HEK293 (cell line): ENCODE data around the gene SAT1.

Experiments used
- CTCF ChIA-PET: fragments of 350-600 bp; formaldehyde crosslinking; extraction: SDS; loops from one replicate; lab custom pipeline; 2021; ENCODE audit warnings: antibody characterized with exemption; lab: Yijun Ruan, JAX
- POLR2A ChIA-PET: fragments of 300-600 bp; formaldehyde crosslinking; extraction: SDS; loops from one replicate; lab custom pipeline; 2020; ENCODE audit warnings: antibody characterized with exemption, inconsistent platforms; lab: Yijun Ruan, JAX
- H3K27ac ChIP-seq: fragments of 200-500 bp; sonication (Bioruptor generic); 2 replicates; pipeline ENCODE4 v1.5.1; 2014; ENCODE audit warnings: low read depth, low read length, control low read depth, inconsistent platforms; ENCODE audit errors: extremely low read depth
- H3K36me3 ChIP-seq, 2 experiments: fragments of 200-500 bp in 1 of 2; sonication (Bioruptor generic) in 1 of 2; 1 replicate in 1 of 2; 2 replicates in 1 of 2; pipeline ENCODE4 v1.5.1; 2014 to 2017; ENCODE audit warnings: inconsistent platforms in 2 of 2, low read length in 2 of 2; ENCODE audit not compliant: control insufficient read depth in 2 of 2, insufficient read depth in 1 of 2
- H3K4me1 ChIP-seq: fragments of 200-500 bp; sonication (Bioruptor generic); 2 replicates; pipeline ENCODE4 v1.5.1; 2014; ENCODE audit warnings: mild to moderate bottlenecking, low read length, inconsistent platforms; ENCODE audit not compliant: control insufficient read depth, insufficient read depth
- H3K4me3 ChIP-seq: 2 replicates; pipeline ENCODE4 v1.5.1; 2011; ENCODE audit warnings: low read depth, mild to moderate bottlenecking, control low read depth, low read length, moderate library complexity
- H3K9me3 ChIP-seq: fragments of 200-500 bp; sonication (Bioruptor generic); 2 replicates; pipeline ENCODE4 v1.5.1; 2014; ENCODE audit warnings: low read depth, low read length, inconsistent platforms; ENCODE audit not compliant: control insufficient read depth, insufficient read depth
- EGR2 ChIP-seq: fragments of 450-650 bp; formaldehyde crosslinking; IDR thresholded peaks from 2 replicates; pipeline ENCODE4 v1.5.1; 2016; ENCODE audit warnings: low read depth, missing biosample characterization, missing genetic modification characterization
- FEZF1 ChIP-seq: fragments of 450-650 bp; formaldehyde crosslinking; IDR thresholded peaks from 2 replicates; pipeline ENCODE4 v1.5.1; 2016; ENCODE audit warnings: missing biosample characterization, missing genetic modification characterization
- GLI4 ChIP-seq: fragments of 450-650 bp; formaldehyde crosslinking; IDR thresholded peaks from 2 replicates; pipeline ENCODE4 v1.5.1; 2016; ENCODE audit warnings: missing biosample characterization, missing genetic modification characterization
- PATZ1 ChIP-seq: fragments of 450-650 bp; formaldehyde crosslinking; IDR thresholded peaks from 2 replicates; pipeline ENCODE4 v1.5.1; 2016; ENCODE audit warnings: missing biosample characterization, missing genetic modification characterization
- PRDM2 ChIP-seq: fragments of 450-650 bp; formaldehyde crosslinking; IDR thresholded peaks from 2 replicates; pipeline ENCODE4 v1.5.1; 2016; ENCODE audit warnings: missing biosample characterization, missing genetic modification characterization, borderline replicate concordance
- SETDB1 ChIP-seq: IDR thresholded peaks from one replicate; pipeline ENCODE4 v1.6.1; 2017; ENCODE audit warnings: mild to moderate bottlenecking, low read length, moderate library complexity, mixed read lengths; ENCODE audit not compliant: insufficient read length
- TCF7L2 ChIP-seq: IDR thresholded peaks from 2 replicates; pipeline ENCODE4 v1.6.1; 2011; ENCODE audit warnings: low read depth, mild to moderate bottlenecking, inconsistent platforms, low read length, moderate library complexity, borderline replicate concordance
- TRIM28 ChIP-seq: IDR thresholded peaks from 2 replicates; pipeline ENCODE4 v1.6.1; 2011; ENCODE audit warnings: low read length, control low read depth, borderline replicate concordance
- ZNF114 ChIP-seq: fragments of 450-650 bp; formaldehyde crosslinking; IDR thresholded peaks from 2 replicates; pipeline ENCODE4 v1.5.0; 2017; ENCODE audit warnings: missing biosample characterization, missing genetic modification characterization
- ZNF214 ChIP-seq: fragments of 450-650 bp; formaldehyde crosslinking; IDR thresholded peaks from 2 replicates; pipeline ENCODE4 v1.5.1; 2017; ENCODE audit warnings: missing biosample characterization, mild to moderate bottlenecking, missing genetic modification characterization, borderline replicate concordance
- ZNF274 ChIP-seq, 2 experiments: fragments of 200-500 bp in 1 of 2; fragments of 450-650 bp in 1 of 2; sonication (Bioruptor generic) in 1 of 2; formaldehyde crosslinking in 1 of 2; IDR thresholded peaks; 2 replicates each; pipeline versions ENCODE4 v1.5.1 to v1.6.1; 2014 to 2016; ENCODE audit warnings: borderline replicate concordance in 1 of 2, inconsistent platforms in 1 of 2, low read length in 1 of 2, missing biosample characterization in 1 of 2, missing genetic modification characterization in 1 of 2
- ZNF280D ChIP-seq: fragments of 450-650 bp; formaldehyde crosslinking; IDR thresholded peaks from 2 replicates; pipeline ENCODE4 v1.5.1; 2016; ENCODE audit warnings: missing biosample characterization, missing genetic modification characterization
- ZNF302 ChIP-seq: fragments of 450-650 bp; formaldehyde crosslinking; IDR thresholded peaks from 2 replicates; pipeline ENCODE4 v1.5.1; 2016; ENCODE audit warnings: missing biosample characterization, missing genetic modification characterization, low read depth
- ZNF324 ChIP-seq: fragments of 450-650 bp; formaldehyde crosslinking; IDR thresholded peaks from 2 replicates; pipeline ENCODE4 v1.5.1; 2016; ENCODE audit warnings: missing biosample characterization, missing genetic modification characterization
- ZNF362 ChIP-seq: fragments of 450-650 bp; formaldehyde crosslinking; IDR thresholded peaks from 2 replicates; pipeline ENCODE4 v1.5.1; 2016; ENCODE audit warnings: missing biosample characterization, missing genetic modification characterization
- ZNF394 ChIP-seq: fragments of 450-650 bp; formaldehyde crosslinking; IDR thresholded peaks from 2 replicates; pipeline ENCODE4 v1.5.1; 2016; ENCODE audit warnings: missing biosample characterization, missing genetic modification characterization, mild to moderate bottlenecking, moderate library complexity, borderline replicate concordance
- ZNF416 ChIP-seq: fragments of 450-650 bp; formaldehyde crosslinking; IDR thresholded peaks from 2 replicates; pipeline ENCODE4 v1.5.1; 2016; ENCODE audit warnings: missing biosample characterization, missing genetic modification characterization
- ZNF549 ChIP-seq: fragments of 450-650 bp; IDR thresholded peaks from 2 replicates; pipeline ENCODE4 v1.5.1; 2018; ENCODE audit warnings: missing biosample characterization, missing genetic modification characterization, mild to moderate bottlenecking, inconsistent platforms, moderate library complexity
- ZNF585B ChIP-seq: fragments of 450-650 bp; formaldehyde crosslinking; IDR thresholded peaks from 2 replicates; pipeline ENCODE4 v1.5.1; 2016; ENCODE audit warnings: missing biosample characterization, missing genetic modification characterization
- ZNF701 ChIP-seq: fragments of 450-650 bp; formaldehyde crosslinking; IDR thresholded peaks from 2 replicates; pipeline ENCODE4 v1.5.1; 2016; ENCODE audit warnings: missing biosample characterization, missing genetic modification characterization
- ZNF777 ChIP-seq: fragments of 450-650 bp; formaldehyde crosslinking; IDR thresholded peaks from 2 replicates; pipeline ENCODE4 v1.5.1; 2017; ENCODE audit warnings: missing biosample characterization, missing genetic modification characterization, borderline replicate concordance

SAT1 gene

GRCh38 chrX:23756165-23756564, 26.8 kb upstream of the SAT1 start (continued):
- TF ChIP-seq ZNF302 (no peak), TRIM28 (0 out of 2 replicates have a peak, but pooled peaks have one; percentile 32), ZNF362 (tag by site-specific recombination) (peak; percentile 59)

DNA sequence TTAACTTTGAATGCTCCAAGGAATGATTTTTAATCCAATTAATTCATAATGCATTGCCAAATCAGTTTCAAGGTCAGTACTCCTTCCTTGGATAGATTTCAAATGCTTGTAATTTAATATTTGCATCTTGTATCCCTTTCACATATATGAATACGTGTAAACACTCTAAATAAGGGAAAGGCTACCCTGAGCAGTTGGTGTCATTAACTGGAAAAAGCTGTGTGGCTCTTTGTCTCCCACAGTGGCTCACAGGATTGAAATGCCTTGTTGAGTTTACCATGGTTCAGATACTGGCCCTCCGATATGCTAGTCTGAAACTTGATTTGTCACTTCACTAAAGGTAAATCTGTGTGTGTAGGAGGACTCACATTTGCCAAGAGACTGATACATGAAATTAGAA, 23.2 kb upstream of the SAT1 start:
- no peak overlapping the region for H3K27ac ChIP-seq
- H3K36me3 ChIP-seq, result no peaks in the 10 kb centered on the region
- H3K4me1 ChIP-seq, result no peaks in the 10 kb centered on the region
- H3K9me3 ChIP-seq, result no peaks in the 10 kb centered on the region
- TF ChIP-seq PRDM2 (tag by site-specific recombination), result no peak
- no peak for TF ChIP-seq ZNF114 (tag by site-specific recombination)
- no peak for TF ChIP-seq PATZ1 (tag by site-specific recombination)
- TF ChIP-seq ZNF394 (tag by site-specific recombination), result no peak
- TF ChIP-seq ZNF302, result no peak
- no peak for TF ChIP-seq ZNF585B (tag by site-specific recombination)
- TF ChIP-seq TCF7L2, result no peak
- no peak for TF ChIP-seq ZNF274 (IDR thresholded peaks at IDR 0.05; ENCODE audit: low read length)
- no peak for TF ChIP-seq ZNF274 (tag by site-specific recombination; IDR thresholded peaks at IDR 0.05; ENCODE audit: borderline replicate concordance)
- no peak for TF ChIP-seq ZNF549
- TF ChIP-seq FEZF1 (tag by site-specific recombination), result no peak
- no peak for TF ChIP-seq ZNF214 (tag by site-specific recombination)
- TF ChIP-seq ZNF416 (tag by site-specific recombination), result no peak
- TF ChIP-seq ZNF701 (tag by site-specific recombination), result no peak
- no peak for TF ChIP-seq ZNF324 (tag by site-specific recombination)
- TF ChIP-seq SETDB1, result no peak
- no peak for TF ChIP-seq EGR2
- TF ChIP-seq GLI4 (tag by site-specific recombination), result no peak
- TF ChIP-seq ZNF777 (tag by site-specific recombination), result no peak
- TF ChIP-seq ZNF280D (tag by site-specific recombination), result no peak
- no peak overlapping the region for H3K4me3 ChIP-seq
- POLR2A ChIA-PET, result no interaction called here
- CTCF ChIA-PET, result interaction anchor here (0.7 kb wide), 1 partner anchor 143 kb away, joined by 3 read pairs; no protein-coding TSS in a partner anchor
